ENCODE data around the gene ERBIN.
"Not testable (repeated sequence)": the region's sequence is repeated elsewhere in the genome, so short reads cannot be mapped to it uniquely, and the experiment has no call there.

Gene ERBIN

GRCh38 chr5:65969539-65970393 lies 43.4 kb downstream of the ERBIN start:
- no peak for DNase-seq

DNA sequence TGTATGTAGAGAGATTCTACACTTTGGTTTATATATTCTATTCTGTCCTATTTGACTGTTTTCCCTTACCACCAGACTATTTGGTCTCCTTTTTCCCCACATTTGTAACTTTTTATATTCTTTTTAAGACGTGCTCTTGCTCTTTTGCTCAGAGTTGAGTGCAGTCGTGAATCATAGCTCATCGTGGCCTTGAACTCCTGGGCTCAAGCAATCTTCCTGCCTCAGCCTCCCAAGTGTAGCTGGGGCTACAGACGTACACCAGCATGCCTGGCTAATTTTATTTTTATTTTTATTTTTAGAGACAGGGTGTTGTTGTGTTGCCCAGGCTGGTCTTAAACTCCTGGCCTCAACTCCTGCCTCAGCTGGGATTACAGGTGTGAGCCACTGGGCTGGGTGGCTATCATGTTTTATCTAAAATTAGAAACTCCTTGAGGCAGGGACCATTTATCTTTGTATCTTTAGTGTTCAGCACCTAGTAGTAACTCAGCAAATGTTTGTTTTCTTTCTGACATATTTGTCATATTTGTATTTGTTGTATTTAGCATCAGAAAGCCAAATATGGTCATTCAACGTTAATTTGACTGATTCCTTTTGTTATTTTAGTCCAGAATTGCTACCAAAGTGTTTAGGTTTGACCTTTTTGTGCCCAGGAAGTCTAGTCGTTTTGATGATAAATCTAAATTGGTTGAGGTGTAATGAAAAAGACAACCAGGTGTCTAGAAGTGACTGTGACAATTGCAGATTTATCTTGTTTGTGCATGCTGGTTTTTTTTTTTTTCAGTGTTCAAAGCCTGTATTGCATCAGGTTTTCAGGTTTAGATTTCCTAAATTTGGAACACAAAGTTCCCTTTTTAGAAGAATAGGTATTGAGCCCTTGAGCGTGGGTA lies 44.3 kb downstream of the ERBIN start:
- DNase-seq: no peak

DNA sequence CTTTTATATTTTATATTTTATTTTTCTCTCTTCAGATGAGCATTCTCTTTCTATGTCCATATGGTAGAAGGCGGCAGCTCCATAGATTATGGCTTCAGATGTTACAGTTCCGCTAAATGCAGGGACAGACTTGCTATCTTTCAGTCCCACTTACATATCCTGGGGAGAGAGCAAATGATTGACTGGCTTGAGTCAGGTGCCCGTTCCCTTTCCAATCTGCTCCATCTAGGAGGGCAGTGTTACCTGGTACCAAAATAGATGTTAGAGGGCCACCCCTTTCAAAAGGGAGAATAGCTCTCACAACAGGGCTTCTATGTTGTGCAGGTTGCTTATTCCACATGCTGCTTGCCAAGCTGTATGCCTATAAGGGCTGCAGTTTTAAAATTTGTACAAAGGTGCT lies 45.3 kb downstream of the ERBIN start:
- no peak for DNase-seq

DNA sequence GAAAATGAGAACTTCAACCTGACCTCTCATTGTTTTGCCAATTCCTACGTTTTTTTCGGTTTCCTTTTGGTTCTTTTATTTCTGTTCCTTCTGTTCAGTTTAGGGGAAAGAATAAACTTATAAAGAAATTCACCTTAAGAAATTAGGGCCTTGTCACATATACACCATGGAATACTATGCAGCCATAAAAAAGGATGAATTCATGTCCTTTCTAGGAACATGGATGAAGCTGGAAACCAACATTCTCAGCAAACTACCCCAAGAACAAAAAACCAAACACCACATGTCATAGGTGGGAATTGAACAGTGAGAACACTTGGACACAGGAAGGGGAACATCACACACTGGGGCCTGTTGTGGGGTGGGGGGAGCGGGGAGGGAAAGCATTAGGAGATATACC lies 46.5 kb downstream of the ERBIN start:
- not testable (repeated sequence) for DNase-seq

DNA sequence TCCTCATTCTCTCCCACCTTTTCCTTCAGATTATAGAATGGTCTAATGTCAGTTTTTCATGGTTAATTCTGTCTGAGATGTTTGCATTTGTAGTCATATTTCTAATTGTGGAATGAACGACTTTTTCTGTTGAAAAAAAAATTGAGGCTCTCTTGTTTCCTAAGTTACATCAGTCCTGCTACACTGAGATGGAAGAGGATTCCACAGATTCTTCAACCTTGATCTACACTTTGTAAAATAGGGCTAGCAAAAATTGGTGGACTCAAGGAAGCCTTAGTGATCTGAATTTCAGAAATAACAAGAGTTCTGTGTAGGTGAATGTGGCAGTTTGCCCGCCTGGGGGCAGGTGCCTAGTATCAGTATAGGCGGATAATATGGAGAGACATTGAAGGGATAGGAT lies 51.9 kb downstream of the ERBIN start:
- no peak for DNase-seq

GRCh38 chr5:65981548-65981947 lies 55.2 kb downstream of the ERBIN start:
- DNase-seq: no peak

- no peak for DNase-seq
These were observed 55.7 kb downstream of the ERBIN start for GRCh38 chr5:65981969-65982619.

GRCh38 chr5:65982635-65983034 lies 56.3 kb downstream of the ERBIN start:
- no peak for DNase-seq

DNA sequence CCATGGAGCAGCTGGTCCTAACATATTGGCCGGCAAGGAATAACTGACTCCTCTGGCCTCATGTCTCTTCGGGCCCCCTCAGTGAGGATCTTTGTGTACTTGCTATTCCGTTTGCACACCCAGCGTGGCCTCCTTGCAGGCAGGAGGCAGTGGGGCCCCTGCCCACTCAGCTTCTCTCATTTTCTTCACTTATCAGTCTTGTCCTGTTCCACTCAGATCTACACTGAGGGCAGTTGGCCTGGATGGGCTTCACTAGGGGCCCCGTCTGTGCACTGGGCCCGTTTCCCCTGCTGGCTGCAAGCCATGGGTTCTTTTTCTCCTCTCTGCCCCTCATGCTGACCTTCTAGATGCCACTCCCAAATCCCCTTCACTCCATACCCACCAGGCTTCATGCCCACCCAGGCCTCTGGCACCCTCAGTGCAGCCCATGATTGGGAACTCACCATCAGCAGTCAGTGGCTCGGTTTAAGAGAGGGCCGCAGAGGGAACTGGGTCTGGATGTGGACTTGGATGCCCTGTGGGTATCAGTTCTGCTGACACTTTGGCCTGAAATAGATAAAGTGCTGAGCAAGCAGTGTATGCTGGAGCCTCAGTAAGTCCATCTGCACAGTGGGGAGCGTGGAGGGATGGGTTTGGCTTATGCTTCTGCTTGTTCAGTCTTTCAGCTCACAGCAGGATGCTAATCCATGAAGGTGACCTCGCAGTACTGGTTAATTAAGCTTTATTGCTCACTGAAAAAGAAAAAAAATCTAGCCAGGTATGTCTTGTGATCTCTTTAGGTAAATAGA lies 57.9 kb downstream of the ERBIN start:
- no peak for DNase-seq

DNA sequence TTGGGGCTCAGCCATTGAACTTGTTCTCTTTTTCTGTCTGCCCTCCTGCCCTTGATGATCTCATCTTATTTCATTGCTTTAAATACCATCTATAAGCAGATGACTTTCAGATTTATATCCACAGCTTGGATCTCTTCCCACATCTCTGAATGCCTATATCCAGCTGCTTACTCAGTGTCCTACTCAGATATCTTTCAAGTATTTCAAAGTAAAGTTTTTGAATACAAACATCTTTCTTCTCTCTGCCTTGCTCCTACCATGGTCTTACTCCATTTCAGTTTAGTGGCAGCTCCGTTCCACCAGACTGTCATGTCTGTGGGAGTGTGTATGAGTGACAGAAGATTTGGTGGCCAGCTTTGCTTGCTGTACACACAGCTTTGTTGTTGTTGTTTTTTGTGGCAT lies 59.7 kb downstream of the ERBIN start:
- no peak for DNase-seq

DNA sequence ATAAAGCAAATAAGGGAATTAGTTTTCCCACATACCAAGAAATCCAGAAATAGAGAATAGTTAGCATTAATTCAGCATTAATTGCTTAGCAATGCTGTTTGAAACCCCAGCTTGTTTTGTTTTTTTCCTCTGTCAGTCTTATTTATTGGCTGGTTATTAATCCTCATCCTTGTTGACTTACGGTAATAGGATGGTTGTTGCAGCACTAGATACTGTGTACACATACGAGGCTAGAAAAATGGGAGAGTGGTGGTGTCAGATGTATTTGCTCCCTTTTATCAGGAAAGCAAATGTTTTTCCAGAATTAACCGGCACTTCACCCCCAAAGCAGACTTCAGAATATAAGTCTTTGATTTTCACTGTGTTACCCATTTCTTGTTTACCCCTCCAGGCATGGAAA lies 60.4 kb downstream of the ERBIN start:
- DNase-seq: no peak

- no peak for DNase-seq
These were observed 61.6 kb downstream of the ERBIN start for GRCh38 chr5:65987982-65988381.

GRCh38 chr5:65989158-65989557 lies 62.8 kb downstream of the ERBIN start:
- no peak for DNase-seq

DNA sequence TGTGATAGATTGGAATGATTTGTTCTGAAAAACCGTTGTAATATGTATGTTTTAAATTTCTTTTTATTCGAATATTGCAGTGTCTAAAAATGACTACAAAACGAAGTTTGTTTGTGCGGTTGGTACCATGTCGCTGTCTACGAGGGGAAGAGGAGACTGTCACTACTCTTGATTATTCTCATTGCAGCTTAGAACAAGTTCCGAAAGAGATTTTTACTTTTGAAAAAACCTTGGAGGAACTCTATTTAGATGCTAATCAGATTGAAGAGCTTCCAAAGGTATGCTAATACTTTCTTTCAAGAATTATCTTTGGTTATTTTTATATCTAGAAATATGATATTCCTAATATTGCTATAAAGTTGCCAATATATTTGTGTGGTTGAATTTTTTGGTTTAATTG lies 66.3 kb downstream of the ERBIN start:
- DNase-seq: no peak

GRCh38 chr5:65994117-65994786 lies 67.9 kb downstream of the ERBIN start:
- DNase-seq: no peak

DNA sequence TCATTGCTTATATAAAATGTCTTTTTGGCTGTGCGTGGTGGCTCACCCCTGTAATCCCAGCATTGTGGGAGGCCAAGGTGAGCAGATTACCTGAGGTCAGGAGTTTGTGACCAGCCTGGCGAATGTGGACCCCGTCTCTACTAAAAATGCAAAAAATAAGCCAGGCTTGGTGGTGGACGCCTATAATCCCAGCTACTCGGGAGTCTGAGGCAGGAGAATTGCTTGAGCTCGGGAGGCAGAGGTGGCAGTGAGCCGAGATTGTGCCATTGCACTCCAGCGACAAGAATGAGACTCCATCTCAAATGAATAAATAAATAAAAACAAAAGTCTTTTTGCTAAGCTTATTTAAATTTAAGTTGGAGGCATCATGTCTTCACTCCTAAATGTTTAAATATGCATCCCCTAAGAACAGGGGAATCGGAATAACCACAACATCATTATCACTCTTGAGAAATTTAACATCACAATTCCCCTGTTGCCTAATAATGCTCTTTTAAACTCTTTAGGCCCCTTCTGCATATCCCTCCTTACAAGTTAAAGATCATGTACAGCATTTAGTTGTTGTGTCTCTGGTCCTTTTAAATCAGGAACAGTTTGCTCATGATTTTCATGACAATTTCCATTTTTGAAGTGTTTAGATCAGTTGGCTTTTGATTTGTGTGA lies 72.8 kb downstream of the ERBIN start:
- DNase-seq: no peak

DNA sequence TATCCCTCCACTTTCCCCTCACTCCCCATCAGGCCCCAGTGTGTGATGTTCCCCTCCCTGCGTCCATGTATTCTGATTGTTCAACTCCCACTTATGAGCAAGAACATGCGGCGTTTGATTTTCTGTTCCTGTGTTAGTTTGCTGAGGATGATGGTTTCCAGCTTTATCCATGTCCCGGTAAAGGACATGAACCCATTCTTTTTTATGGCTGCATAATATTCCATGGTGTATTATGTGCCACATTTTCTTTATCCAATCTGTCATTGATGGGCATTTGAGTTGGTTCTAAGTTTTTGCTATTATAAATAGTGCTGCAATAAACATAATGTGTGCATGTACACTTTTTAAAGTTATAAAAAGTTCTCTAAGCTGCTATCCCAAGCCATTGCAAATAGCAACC lies 75.6 kb downstream of the ERBIN start:
- DNase-seq: no peak

DNA sequence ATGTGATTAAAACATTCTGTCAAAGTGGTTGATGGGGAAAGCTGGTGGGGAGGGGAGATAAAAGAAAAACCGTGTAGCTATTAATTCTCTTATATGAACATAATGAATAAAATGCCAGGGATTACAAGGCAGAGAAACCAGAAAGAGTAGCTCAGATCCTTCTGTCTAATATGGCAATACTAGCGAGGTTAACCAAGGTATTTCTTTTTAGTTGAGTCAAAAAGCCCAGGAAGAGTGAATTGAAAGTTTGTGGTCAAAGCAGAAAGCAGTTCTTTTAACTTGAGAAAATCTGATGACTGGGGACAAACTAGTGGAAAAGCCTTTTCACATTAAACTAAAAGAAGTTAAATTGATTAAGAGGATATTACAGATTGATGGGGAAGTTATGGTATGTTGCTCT lies 76.0 kb downstream of the ERBIN start:
- no peak for DNase-seq

- no peak for DNase-seq
These were observed 77.8 kb downstream of the ERBIN start for GRCh38 chr5:66004216-66004615.

GRCh38 chr5:66009277-66009676 lies 82.9 kb downstream of the ERBIN start:
- no peak for DNase-seq

DNA sequence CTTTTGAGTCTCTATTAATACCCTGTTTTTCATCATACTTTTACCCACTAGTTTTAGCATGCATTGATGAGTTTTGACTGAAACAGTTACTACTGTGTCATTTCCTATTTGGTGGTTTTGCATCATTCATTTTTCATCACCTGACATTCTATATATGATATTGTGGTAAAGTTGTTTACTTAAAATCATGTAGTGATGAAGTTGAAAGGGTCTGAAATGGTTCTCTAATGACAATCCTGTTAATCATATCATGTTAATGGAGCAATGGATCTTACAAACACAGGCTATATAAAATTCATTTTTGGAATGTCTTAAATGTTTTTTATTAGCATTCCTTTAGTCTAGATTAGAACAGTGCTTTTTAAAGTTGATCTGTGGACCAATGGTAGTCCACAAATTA lies 84.1 kb downstream of the ERBIN start:
- no peak for DNase-seq

DNA sequence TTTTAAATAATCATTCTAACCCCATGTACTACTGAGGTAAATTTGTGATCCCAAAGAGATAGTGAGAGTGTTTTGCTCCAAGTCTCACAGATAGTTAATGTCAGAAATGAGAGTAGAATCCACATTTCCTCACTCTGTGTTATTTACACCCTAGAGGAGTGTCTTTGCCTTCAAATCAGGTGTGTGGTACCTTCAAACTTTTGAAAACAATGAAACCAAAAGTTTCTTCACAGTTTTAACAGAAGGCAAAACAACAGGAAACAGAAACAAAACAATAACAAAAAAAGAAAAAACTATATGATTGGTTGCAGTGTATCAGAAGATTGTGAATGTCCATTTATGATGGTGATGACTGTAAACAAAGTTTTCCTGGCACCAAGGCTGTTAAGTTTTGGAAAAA lies 85.9 kb downstream of the ERBIN start:
- no peak for DNase-seq
